HepG2 (cell line): ENCODE data around the gene EDAR. TPM values are rescaled to one million over a fixed set of nuclear protein-coding genes. Genes with fewer than 3 reads are reported as not detected.

Source experiments
- ATAC-seq: fragments of 200-7000 bp; cut with Tn5 transposase; 3 replicates; pipeline ENCODE4 v1.9.1; 2020; ENCODE audit warnings: mild to moderate bottlenecking, moderate library complexity
- BruUV-seq: library from RNA; stranded (reverse); fragments of 400-500 nt; replicated peaks from 2 replicates; lab custom pipeline; 2021; lab: Mats Ljungman, UMichigan
- CTCF ChIA-PET: fragments of 300-600 bp; formaldehyde crosslinking; extraction: SDS; loops from one replicate; lab custom pipeline; 2021; ENCODE audit warnings: low total read pairs, inconsistent platforms, low intra/inter-chr PET ratio; lab: Yijun Ruan, JAX
- POLR2A ChIA-PET: fragments of 350-600 bp; sonication (Branson Sonifier 250); formaldehyde crosslinking; loops from one replicate; lab custom pipeline; 2020; ENCODE audit warnings: antibody characterized with exemption, inconsistent platforms; lab: Yijun Ruan, JAX
- DNase-seq: peaks from one replicate; pipeline ENCODE4 v3.0.0-alpha.2; 2015; ENCODE audit warnings: low spot score
- FAIRE-seq: peaks from 3 replicates; lab custom pipeline; 2011; peaks lifted over from hg19 to GRCh38; lab: Jason Lieb, UNC
- H2AFZ ChIP-seq: one replicate; pipeline ENCODE4 v1.6.1; 2011; ENCODE audit warnings: low read length, inconsistent platforms
- H3K27ac ChIP-seq: fragments of 300-600 bp; 3 replicates; pipeline ENCODE4 v1.8.0; 2011; ENCODE audit warnings: mixed run types, mild to moderate bottlenecking, mixed read lengths, low read length, inconsistent platforms; ENCODE audit not compliant: insufficient read depth; ENCODE audit errors: extremely low read length
- H3K27me3 ChIP-seq, 2 experiments: fragments of 200-600 bp in 1 of 2; 2 replicates in 1 of 2; 3 replicates in 1 of 2; pipeline versions ENCODE4 v1.6.0 to v1.8.0; 2011; ENCODE audit warnings: low read length in 2 of 2, mild to moderate bottlenecking in 2 of 2, moderate library complexity in 2 of 2, inconsistent platforms in 1 of 2; ENCODE audit not compliant: insufficient read depth in 2 of 2, control insufficient read depth in 1 of 2
- H3K36me3 ChIP-seq, 2 experiments: fragments of 200-600 bp in 1 of 2; replicated peaks in 1 of 2; 2 replicates in 1 of 2; 3 replicates in 1 of 2; pipeline versions ENCODE4 v1.5.1 to v1.8.0; 2011; ENCODE audit warnings: low read length in 2 of 2, inconsistent platforms in 1 of 2; ENCODE audit not compliant: insufficient read depth in 2 of 2, control insufficient read depth in 1 of 2
- H3K4me1 ChIP-seq: 2 replicates; pipeline ENCODE4 v1.5.1; 2012; ENCODE audit warnings: low read length, inconsistent platforms; ENCODE audit not compliant: insufficient read depth
- H3K4me2 ChIP-seq: 2 replicates; pipeline ENCODE4 v1.6.0; 2011; ENCODE audit warnings: low read depth, low read length, inconsistent platforms
- H3K4me3 ChIP-seq, 3 experiments: fragments of 200-600 bp in 1 of 3; sonication (generic), shearing (Covaris generic) in 1 of 3; replicated peaks in 1 of 3; 2 replicates each; pipeline ENCODE4 v1.5.1; 2011 to 2016; ENCODE audit warnings: low read length in 3 of 3, inconsistent platforms in 2 of 3, low read depth in 2 of 3, mild to moderate bottlenecking in 2 of 3, control low read depth in 1 of 3, mixed read lengths in 1 of 3; ENCODE audit not compliant: insufficient read depth in 1 of 3
- H3K79me2 ChIP-seq: one replicate; pipeline ENCODE4 v1.6.1; 2011; ENCODE audit warnings: low read length, inconsistent platforms; ENCODE audit not compliant: insufficient read depth
- H3K9ac ChIP-seq: 2 replicates; pipeline ENCODE4 v1.6.0; 2011; ENCODE audit warnings: mild to moderate bottlenecking, low read depth, low read length, inconsistent platforms; ENCODE audit not compliant: insufficient read depth
- H3K9me3 ChIP-seq: 2 replicates; pipeline ENCODE4 v1.5.1; 2012; ENCODE audit warnings: mild to moderate bottlenecking, low read length
- H4K20me1 ChIP-seq: 2 replicates; pipeline ENCODE4 v1.6.0; 2011; ENCODE audit warnings: inconsistent platforms, mild to moderate bottlenecking, low read length, moderate library complexity; ENCODE audit not compliant: insufficient read depth
- CAMTA2 ChIP-seq: sonication (generic); formaldehyde crosslinking; IDR thresholded peaks from 2 replicates; pipeline ENCODE4 v1.4.0; 2020; ENCODE audit warnings: mild to moderate bottlenecking, missing genetic modification reagents, borderline replicate concordance
- FOXM1 ChIP-seq: sonication (generic); formaldehyde crosslinking; IDR thresholded peaks from 2 replicates; pipeline ENCODE4 v1.5.0; 2020; ENCODE audit warnings: missing genetic modification reagents
- ZBTB46 ChIP-seq: sonication (generic); formaldehyde crosslinking; IDR thresholded peaks from 2 replicates; pipeline ENCODE4 v1.4.0; 2020; ENCODE audit warnings: mild to moderate bottlenecking, missing genetic modification reagents, borderline replicate concordance
- ZHX1 ChIP-seq: sonication (generic); formaldehyde crosslinking; IDR thresholded peaks from 2 replicates; pipeline ENCODE4 v1.8.1; 2022; ENCODE audit warnings: low read depth, mild to moderate bottlenecking, missing genetic modification reagents
- ZNF281 ChIP-seq: sonication (generic); formaldehyde crosslinking; IDR thresholded peaks from 2 replicates; pipeline ENCODE4 v1.4.0; 2020; ENCODE audit warnings: missing genetic modification reagents, borderline replicate concordance
- ZNF282 ChIP-seq: fragments of 450-650 bp; IDR thresholded peaks from 2 replicates; pipeline ENCODE4 v1.6.1; 2018; ENCODE audit not compliant: partially characterized antibody
- ZNF646 ChIP-seq: sonication (generic); formaldehyde crosslinking; IDR thresholded peaks from 2 replicates; pipeline ENCODE4 v1.9.0; 2021; ENCODE audit warnings: mild to moderate bottlenecking, missing genetic modification reagents
- ZNF747 ChIP-seq: sonication (generic); formaldehyde crosslinking; IDR thresholded peaks from 2 replicates; pipeline ENCODE4 v1.8.1; 2023; ENCODE audit warnings: missing genetic modification reagents, mild to moderate bottlenecking, borderline replicate concordance
- ZNF75D ChIP-seq: sonication (generic); formaldehyde crosslinking; IDR thresholded peaks from 2 replicates; pipeline ENCODE4 v1.8.1; 2023; ENCODE audit warnings: missing genetic modification reagents, mild to moderate bottlenecking, borderline replicate concordance
- ZNF768 ChIP-seq: sonication (generic); formaldehyde crosslinking; IDR thresholded peaks from 2 replicates; pipeline ENCODE4 v1.4.0; 2020; ENCODE audit warnings: missing genetic modification reagents
- WGBS: methylation state at CpG from one replicate; pipeline ENCODE4 v1.1.6; 2017; ENCODE audit warnings: low lambda C conversion rate; 5-methylcytosine and 5-hydroxymethylcytosine counted together
- in situ Hi-C: cut with HindIII; loops from 2 replicates; pipeline ENCODE4 v1.10.0; 2017; ENCODE audit warnings: low pct_unique_long_range_greater_than_20kb; ENCODE audit not compliant: extremely low pct_ligation_motif_present
- intact Hi-C: fragments of 100-400 bp; cut with micrococcal nuclease; formaldehyde crosslinking; loops from one replicate; pipeline ENCODE4 v1.10.0; 2022; ENCODE audit not compliant: unreplicated experiment
- polyA plus RNA-seq, 8 experiments: library from polyadenylated mRNA; depleted of rRNA in 3 of 8; stranded (reverse) in 7 of 8; unstranded in 1 of 8; fragments of >200 nt; fragmentation: Illumina TruSeq in 4 of 8; extraction: Trizol in 4 of 8; gene quantifications; 2 replicates each; pipeline versions ENCODE4 v1.2.1 to v1.2.3, GENCODE V29; 2011 to 2016; ENCODE audit warnings: low read depth in 4 of 8, missing spikeins in 1 of 8, mixed read lengths in 1 of 8; ENCODE audit not compliant: insufficient read depth in 1 of 8
- total RNA-seq, 5 experiments: library from RNA; depleted of rRNA; stranded (reverse); fragments of >200 nt; fragmentation: Illumina TruSeq; extraction: Trizol; gene quantifications; 2 replicates each; pipeline ENCODE4 v1.2.3, GENCODE V29; 2016; ENCODE audit warnings: low read depth in 1 of 5

EDAR gene
- total and polyA plus RNA-seq, 2 of the 13 experiments (the other 11 are each of a cell fraction or from before 2014, with no cell fraction given): not detected

- in situ Hi-C loops (no loop called here), intact Hi-C loops (no loop called here)
- POLR2A ChIA-PET: no interaction called here
- Histone ChIP-seq H3K79me2 (no peaks in the 10 kb centered on the region), H3K4me1 (peaks cover 28% of the 10 kb centered on the region), H3K4me3 (no peak overlapping the region), H3K36me3 (no peaks in the 10 kb centered on the region), H3K9me3 (no peaks in the 10 kb centered on the region), H3K9ac (no peak overlapping the region), H3K27ac (no peak overlapping the region), H2AFZ (no peak overlapping the region), H4K20me1 (no peaks in the 10 kb centered on the region), H3K4me2 (peak overlapping the region; percentile 71; the same call in 1 of the 2 replicates), H3K27me3 (0 out of 5 replicates have a peak, but pooled peaks cover 0 to 2% of the 10 kb centered on the region in 2 experiments)
- BruUV-seq: no TSS peak
- no peak for DNase-seq
- no peak for FAIRE-seq
- WGBS: 40% methylated on average over 6 of the region's 6 CpGs
- CTCF ChIA-PET: no interaction called here
- ATAC-seq: no peak
- no peak for TF ChIP-seq ZBTB46 (CRISPR knock-in tag)
- TF ChIP-seq ZHX1: no peak
- TF ChIP-seq FOXM1 (CRISPR knock-in tag): no peak
- no peak for TF ChIP-seq ZNF281
- no peak for TF ChIP-seq ZNF747
- no peak for TF ChIP-seq ZNF768 (CRISPR knock-in tag)
- TF ChIP-seq CAMTA2 (CRISPR knock-in tag): no peak
- TF ChIP-seq ZNF75D: no peak
- TF ChIP-seq ZNF646 (CRISPR knock-in tag): no peak
- no peak for TF ChIP-seq ZNF282
Observed at GRCh38 chr2:108994178-108994577, 5.2 kb upstream of the EDAR start.
